Liver (tissue), 9 donors: ENCODE measurements around the gene GUCA1A. TPM values are rescaled to one million over a fixed set of nuclear protein-coding genes. Genes with fewer than 3 reads are reported as not detected.

Experiments used
- DNase-seq: peaks from one replicate; pipeline ENCODE4 v3.0.0-alpha.2; 2017; ENCODE audit warnings: low spot score
- H3K27ac ChIP-seq, 2 donors: one replicate each; pipeline ENCODE4 v1.7.0; 2013; ENCODE audit warnings: inconsistent platforms in 2 of 2, low read length in 2 of 2, control low read depth in 1 of 2, low read depth in 1 of 2, mild to moderate bottlenecking in 1 of 2
- H3K27me3 ChIP-seq, 4 donors: one replicate each; pipeline versions ENCODE4 v1.6.1 to v1.7.0; 2013; ENCODE audit warnings: low read length in 3 of 4, inconsistent platforms in 1 of 4, mild to moderate bottlenecking in 1 of 4, moderate library complexity in 1 of 4; ENCODE audit not compliant: control insufficient read depth in 4 of 4, insufficient read depth in 4 of 4
- H3K36me3 ChIP-seq, 4 donors: one replicate each; pipeline versions ENCODE4 v1.6.1 to v1.7.0; 2013; ENCODE audit warnings: low read length in 3 of 4, mild to moderate bottlenecking in 3 of 4, low read depth in 1 of 4, moderate library complexity in 1 of 4; ENCODE audit not compliant: control insufficient read depth in 4 of 4, insufficient read depth in 3 of 4
- H3K4me1 ChIP-seq, 4 donors: one replicate each; pipeline versions ENCODE4 v1.6.1 to v1.7.0; 2013; ENCODE audit warnings: low read length in 3 of 4, mild to moderate bottlenecking in 3 of 4, moderate library complexity in 1 of 4; ENCODE audit not compliant: control insufficient read depth in 4 of 4, insufficient read depth in 4 of 4
- H3K4me3 ChIP-seq, 3 donors: one replicate each; pipeline versions ENCODE4 v1.6.1 to v1.7.0; 2013; ENCODE audit warnings: low read length in 3 of 3, control low read depth in 1 of 3, low read depth in 1 of 3, mild to moderate bottlenecking in 1 of 3
- H3K9ac ChIP-seq, 2 donors: one replicate each; pipeline ENCODE4 v1.7.0; 2013; ENCODE audit warnings: low read length in 2 of 2, mild to moderate bottlenecking in 2 of 2, moderate library complexity in 2 of 2, control low read depth in 1 of 2, low read depth in 1 of 2
- H3K9me3 ChIP-seq, 4 donors: one replicate each; pipeline versions ENCODE4 v1.6.1 to v1.7.0; 2013; ENCODE audit warnings: low read length in 3 of 4; ENCODE audit not compliant: control insufficient read depth in 4 of 4
- ATF3 ChIP-seq: IDR thresholded peaks from 2 replicates; pipeline ENCODE4 v1.6.1; 2016; ENCODE audit warnings: antibody characterized with exemption
- CTCF ChIP-seq: fragments of 150-350 bp; IDR thresholded peaks from 2 replicates; pipeline ENCODE4 v1.5.1; 2017; ENCODE audit warnings: improper control_type of control experiment, low read depth, low read length; ENCODE audit not compliant: missing input control
- EGR1 ChIP-seq, 2 donors: IDR thresholded peaks; 2 replicates each; pipeline ENCODE4 v1.6.1; 2016 to 2018; ENCODE audit warnings: antibody characterized with exemption in 2 of 2, low read depth in 2 of 2
- FOXA1 ChIP-seq: IDR thresholded peaks from 2 replicates; pipeline ENCODE4 v1.6.1; 2016; ENCODE audit warnings: antibody characterized with exemption
- FOXA2 ChIP-seq: IDR thresholded peaks from 2 replicates; pipeline ENCODE4 v1.6.1; 2016; ENCODE audit warnings: antibody characterized with exemption
- GABPA ChIP-seq, 2 donors: IDR thresholded peaks in 1 of 2; conservative IDR thresholded peaks in 1 of 2; 2 replicates each; pipeline ENCODE4 v1.6.1; 2016; ENCODE audit warnings: antibody characterized with exemption in 2 of 2, mild to moderate bottlenecking in 1 of 2, moderate library complexity in 1 of 2
- HNF4A ChIP-seq, 2 donors: conservative IDR thresholded peaks; 2 replicates each; pipeline ENCODE4 v1.6.1; 2016; ENCODE audit warnings: antibody characterized with exemption in 2 of 2, mild to moderate bottlenecking in 2 of 2
- HNF4G ChIP-seq: IDR thresholded peaks from 2 replicates; pipeline ENCODE4 v1.6.1; 2016; ENCODE audit warnings: antibody characterized with exemption
- JUND ChIP-seq, 2 donors: IDR thresholded peaks; 2 replicates each; pipeline ENCODE4 v1.6.1; 2016; ENCODE audit warnings: antibody characterized with exemption in 2 of 2
- MAX ChIP-seq: IDR thresholded peaks from 2 replicates; pipeline ENCODE4 v1.6.1; 2016; ENCODE audit warnings: antibody characterized with exemption
- NR2F2 ChIP-seq: IDR thresholded peaks from 2 replicates; pipeline ENCODE4 v1.6.1; 2016; ENCODE audit warnings: antibody characterized with exemption
- RAD21 ChIP-seq, 2 donors: IDR thresholded peaks; 2 replicates each; pipeline ENCODE4 v1.6.1; 2016; ENCODE audit warnings: antibody characterized with exemption in 2 of 2, mild to moderate bottlenecking in 2 of 2
- RXRA ChIP-seq, 2 donors: IDR thresholded peaks; 2 replicates each; pipeline ENCODE4 v1.6.1; 2017 to 2018; ENCODE audit warnings: antibody characterized with exemption in 2 of 2, mild to moderate bottlenecking in 1 of 2
- SP1 ChIP-seq: IDR thresholded peaks from 2 replicates; pipeline ENCODE4 v1.6.1; 2018; ENCODE audit warnings: antibody characterized with exemption, mild to moderate bottlenecking
- TAF1 ChIP-seq: conservative IDR thresholded peaks from 2 replicates; pipeline ENCODE4 v1.6.1; 2016; ENCODE audit warnings: antibody characterized with exemption, mild to moderate bottlenecking
- YY1 ChIP-seq: IDR thresholded peaks from 2 replicates; pipeline ENCODE4 v1.6.1; 2016; ENCODE audit warnings: antibody characterized with exemption, mild to moderate bottlenecking
- ZBTB33 ChIP-seq: IDR thresholded peaks from 2 replicates; pipeline ENCODE4 v1.6.1; 2016; ENCODE audit warnings: antibody characterized with exemption
- WGBS: extraction: QIAGEN DNeasy Blood & Tissue Kit; methylation state at CpG from one replicate; pipeline ENCODE4 v1.1.7; 2013; 5-methylcytosine and 5-hydroxymethylcytosine counted together
- polyA plus RNA-seq, 2 donors: library from polyadenylated mRNA; stranded (reverse) in 1 of 2; unstranded in 1 of 2; fragments of 200-250 nt in 1 of 2; fragments of >200 nt in 1 of 2; fragmentation: Nextera tagmentation in 1 of 2; extraction: Ambion mirVana in 1 of 2; gene quantifications; one replicate each; pipeline versions ENCODE4 v1.2.1 to v1.2.3, GENCODE V29; 2013 to 2015
- total RNA-seq, 2 donors: library from RNA; depleted of rRNA; stranded (reverse); fragments of >200 nt; gene quantifications; one replicate each; pipeline ENCODE4 v1.2.3, GENCODE V29; 2014
- donor health status: healthy.
- donor health status: healthy.
- donor health status: healthy.
- donor health status: healthy.
- donor health status: healthy.

GUCA1A gene
- total and polyA plus RNA-seq, 4 donors, result not detected

GRCh38 chr6:42193491-42193894, 20.3 kb downstream of the GUCA1A start:
- no peaks in the 10 kb centered on the region for H3K36me3 ChIP-seq
- no peak overlapping the region for H3K27ac ChIP-seq
- no peak overlapping the region for H3K4me3 ChIP-seq
- H3K9me3 ChIP-seq, result no peaks in the 10 kb centered on the region
- no peak for DNase-seq
- no peaks in the 10 kb centered on the region for H3K4me1 ChIP-seq
- H3K27me3 ChIP-seq, result no peaks in the 10 kb centered on the region
- TF ChIP-seq TAF1 (no peak), FOXA2 (no peak), YY1 (no peak), MAX (no peak), CTCF (no peak), FOXA1 (no peak), EGR1 (IDR thresholded peaks at IDR 0.05; ENCODE audit: low read depth in 2 of 2) (no peak), RAD21 (IDR thresholded peaks at IDR 0.05) (no peak), ZBTB33 (no peak), SP1 (no peak), RXRA (IDR thresholded peaks at IDR 0.05) (no peak), GABPA (IDR thresholded peaks at IDR 0.05 in 1 of 2, conservative IDR thresholded peaks at IDR 0.05 in 1 of 2) (no peak), ATF3 (no peak), HNF4G (no peak)
- no peak overlapping the region for H3K9ac ChIP-seq
- 72% methylated on average over 8 of the region's 8 CpGs for WGBS

GRCh38 chr6:42194056-42194455, 20.9 kb downstream of the GUCA1A start:
- Histone ChIP-seq H3K4me1 (no peaks in the 10 kb centered on the region), H3K36me3 (no peaks in the 10 kb centered on the region), H3K27ac (no peak overlapping the region), H3K27me3 (no peaks in the 10 kb centered on the region), H3K9me3 (no peaks in the 10 kb centered on the region), H3K9ac (no peak overlapping the region), H3K4me3 (no peak overlapping the region)
- DNase-seq, result no peak
- TF ChIP-seq NR2F2 (no peak), HNF4G (no peak), TAF1 (no peak), HNF4A (conservative IDR thresholded peaks at IDR 0.05) (no peak), RXRA (IDR thresholded peaks at IDR 0.05) (no peak), ATF3 (no peak), SP1 (no peak), FOXA1 (no peak), FOXA2 (no peak), YY1 (no peak), CTCF (no peak), MAX (no peak), ZBTB33 (no peak), JUND (IDR thresholded peaks at IDR 0.05) (no peak), RAD21 (IDR thresholded peaks at IDR 0.05) (no peak)
- WGBS, result 94% methylated on average over 5 of the region's 5 CpGs
